HepG2 (cell line): ENCODE data around the gene ZSCAN26. TPM values are rescaled to one million over a fixed set of nuclear protein-coding genes. Genes with fewer than 3 reads are reported as not detected.
A peak's percentile ranks its signal among the peaks of the same experiment; 100 is the strongest.

Source experiments
- CBX5 ChIP-seq: sonication (generic); formaldehyde crosslinking; IDR thresholded peaks from 2 replicates; pipeline ENCODE4 v1.4.0; 2020; ENCODE audit warnings: missing genetic modification reagents, borderline replicate concordance
- CENPX ChIP-seq: sonication (generic); formaldehyde crosslinking; IDR thresholded peaks from 2 replicates; pipeline ENCODE4 v1.9.0; 2021; ENCODE audit warnings: mild to moderate bottlenecking, missing genetic modification reagents, moderate library complexity
- EED ChIP-seq: sonication (generic); formaldehyde crosslinking; IDR thresholded peaks from 2 replicates; pipeline ENCODE4 v1.5.0; 2020; ENCODE audit warnings: mild to moderate bottlenecking, missing genetic modification reagents
- EP300 ChIP-seq, 3 experiments: sonication (generic) in 1 of 3; formaldehyde crosslinking in 1 of 3; IDR thresholded peaks; 2 replicates each; pipeline versions ENCODE4 v1.5.1 to v1.6.1; 2011 to 2020; ENCODE audit warnings: low read depth in 2 of 3, low read length in 2 of 3, borderline replicate concordance in 1 of 3, improper control_type of control experiment in 1 of 3, mild to moderate bottlenecking in 1 of 3, missing genetic modification reagents in 1 of 3, moderate library complexity in 1 of 3
- FOXO1 ChIP-seq: sonication (generic); formaldehyde crosslinking; IDR thresholded peaks from 2 replicates; pipeline ENCODE4 v1.4.0; 2020; ENCODE audit warnings: missing genetic modification reagents
- HNRNPLL ChIP-seq: fragments of 200-400 bp; formaldehyde crosslinking; IDR thresholded peaks from 2 replicates; pipeline ENCODE4 v1.6.1; 2017; ENCODE audit warnings: mild to moderate bottlenecking, low read depth, low read length; ENCODE audit not compliant: poor library complexity, severe bottlenecking
- HOXA7 ChIP-seq: sonication (generic); formaldehyde crosslinking; IDR thresholded peaks from 2 replicates; pipeline ENCODE4 v1.8.1; 2022; ENCODE audit warnings: mild to moderate bottlenecking, missing genetic modification reagents, moderate library complexity
- KMT2B ChIP-seq: IDR thresholded peaks from 2 replicates; pipeline ENCODE4 v1.6.1; 2016; ENCODE audit warnings: missing genetic modification reagents, missing compliant biosample characterization
- PHB2 ChIP-seq: fragments of 450-650 bp; IDR thresholded peaks from 2 replicates; pipeline ENCODE4 v1.6.1; 2018; ENCODE audit not compliant: partially characterized antibody
- PHF21A ChIP-seq: sonication (generic); formaldehyde crosslinking; IDR thresholded peaks from 2 replicates; pipeline ENCODE4 v1.5.0; 2020; ENCODE audit warnings: mild to moderate bottlenecking, missing genetic modification reagents
- POLR2A ChIP-seq, 2 experiments: IDR thresholded peaks; 2 replicates each; pipeline ENCODE4 v1.6.1; 2011; ENCODE audit warnings: low read depth in 2 of 2, low read length in 2 of 2, mild to moderate bottlenecking in 1 of 2, moderate library complexity in 1 of 2; ENCODE audit not compliant: insufficient read depth in 1 of 2
- RARG ChIP-seq: sonication (generic); formaldehyde crosslinking; IDR thresholded peaks from 2 replicates; pipeline ENCODE4 v1.4.0; 2020; ENCODE audit warnings: low read depth, mild to moderate bottlenecking, missing genetic modification reagents
- RBAK ChIP-seq: sonication (generic); formaldehyde crosslinking; IDR thresholded peaks from 2 replicates; pipeline ENCODE4 v1.5.1; 2020; ENCODE audit warnings: mild to moderate bottlenecking, missing genetic modification reagents
- RBFOX2 ChIP-seq: fragments of 200-400 bp; formaldehyde crosslinking; IDR thresholded peaks from 2 replicates; pipeline ENCODE4 v1.6.1; 2017; ENCODE audit warnings: low read depth, mild to moderate bottlenecking, low read length
- REPIN1 ChIP-seq: sonication (generic); formaldehyde crosslinking; IDR thresholded peaks from 2 replicates; pipeline ENCODE4 v1.8.0; 2022; ENCODE audit warnings: missing genetic modification reagents, low read depth, mild to moderate bottlenecking, borderline replicate concordance
- RFX1 ChIP-seq: fragments of 450-650 bp; IDR thresholded peaks from 2 replicates; pipeline ENCODE4 v1.6.1; 2017
- RFX5 ChIP-seq: IDR thresholded peaks from 2 replicates; pipeline ENCODE4 v1.6.1; 2011; ENCODE audit warnings: low read depth, low read length, improper control_type of control experiment
- SIX4 ChIP-seq: sonication (generic); formaldehyde crosslinking; IDR thresholded peaks from 2 replicates; pipeline ENCODE4 v1.4.0; 2020; ENCODE audit warnings: missing genetic modification reagents
- TAF15 ChIP-seq: fragments of 200-400 bp; formaldehyde crosslinking; IDR thresholded peaks from one replicate; pipeline ENCODE4 v1.6.1; 2018; ENCODE audit warnings: mild to moderate bottlenecking, low read depth, low read length; ENCODE audit not compliant: poor library complexity, severe bottlenecking
- TCF7L2 ChIP-seq: IDR thresholded peaks from 2 replicates; pipeline ENCODE4 v1.6.1; 2011; ENCODE audit warnings: mild to moderate bottlenecking, low read depth, low read length, moderate library complexity
- ZBTB20 ChIP-seq: sonication (generic); formaldehyde crosslinking; IDR thresholded peaks from 2 replicates; pipeline ENCODE4 v1.8.1; 2023; ENCODE audit warnings: missing genetic modification reagents, low read depth, mild to moderate bottlenecking, borderline replicate concordance
- ZFP1 ChIP-seq: IDR thresholded peaks from 2 replicates; pipeline ENCODE4 v1.6.1; 2016
- ZKSCAN8 ChIP-seq: IDR thresholded peaks from 2 replicates; pipeline ENCODE4 v1.6.1; 2016; ENCODE audit warnings: borderline replicate concordance, missing genetic modification reagents, missing compliant biosample characterization
- ZNF441 ChIP-seq: sonication (generic); formaldehyde crosslinking; IDR thresholded peaks from 2 replicates; pipeline ENCODE4 v1.7.0; 2021; ENCODE audit warnings: missing genetic modification reagents, borderline replicate concordance
- ZNF629 ChIP-seq: sonication (generic); formaldehyde crosslinking; conservative IDR thresholded peaks from 2 replicates; pipeline ENCODE4 v1.5.0; 2020; ENCODE audit warnings: missing genetic modification reagents
- polyA plus RNA-seq, 8 experiments: library from polyadenylated mRNA; depleted of rRNA in 3 of 8; stranded (reverse) in 7 of 8; unstranded in 1 of 8; fragments of >200 nt; fragmentation: Illumina TruSeq in 4 of 8; extraction: Trizol in 4 of 8; gene quantifications; 2 replicates each; pipeline versions ENCODE4 v1.2.1 to v1.2.3, GENCODE V29; 2011 to 2016; ENCODE audit warnings: low read depth in 4 of 8, missing spikeins in 1 of 8, mixed read lengths in 1 of 8; ENCODE audit not compliant: insufficient read depth in 1 of 8
- total RNA-seq, 5 experiments: library from RNA; depleted of rRNA; stranded (reverse); fragments of >200 nt; fragmentation: Illumina TruSeq; extraction: Trizol; gene quantifications; 2 replicates each; pipeline ENCODE4 v1.2.3, GENCODE V29; 2016; ENCODE audit warnings: low read depth in 1 of 5
- TF ChIP-seq, protein P1 (sequence below): sonication (generic); formaldehyde crosslinking; IDR thresholded peaks from 2 replicates; pipeline ENCODE4 v1.4.0; 2020; ENCODE audit warnings: mild to moderate bottlenecking, missing genetic modification reagents
- TF ChIP-seq, protein P2 (sequence below): fragments of 450-650 bp; IDR thresholded peaks from 2 replicates; pipeline ENCODE4 v1.6.1; 2016
- TF ChIP-seq, protein P3 (sequence below): IDR thresholded peaks from 2 replicates; pipeline ENCODE4 v1.6.1; 2018; ENCODE audit warnings: missing genetic modification reagents

The ZSCAN26 gene
- total and polyA plus RNA-seq, 2 of the 13 experiments (the other 11 are each of a cell fraction or from before 2014, with no cell fraction given), result 12.0 to 15.6 TPM

DNA sequence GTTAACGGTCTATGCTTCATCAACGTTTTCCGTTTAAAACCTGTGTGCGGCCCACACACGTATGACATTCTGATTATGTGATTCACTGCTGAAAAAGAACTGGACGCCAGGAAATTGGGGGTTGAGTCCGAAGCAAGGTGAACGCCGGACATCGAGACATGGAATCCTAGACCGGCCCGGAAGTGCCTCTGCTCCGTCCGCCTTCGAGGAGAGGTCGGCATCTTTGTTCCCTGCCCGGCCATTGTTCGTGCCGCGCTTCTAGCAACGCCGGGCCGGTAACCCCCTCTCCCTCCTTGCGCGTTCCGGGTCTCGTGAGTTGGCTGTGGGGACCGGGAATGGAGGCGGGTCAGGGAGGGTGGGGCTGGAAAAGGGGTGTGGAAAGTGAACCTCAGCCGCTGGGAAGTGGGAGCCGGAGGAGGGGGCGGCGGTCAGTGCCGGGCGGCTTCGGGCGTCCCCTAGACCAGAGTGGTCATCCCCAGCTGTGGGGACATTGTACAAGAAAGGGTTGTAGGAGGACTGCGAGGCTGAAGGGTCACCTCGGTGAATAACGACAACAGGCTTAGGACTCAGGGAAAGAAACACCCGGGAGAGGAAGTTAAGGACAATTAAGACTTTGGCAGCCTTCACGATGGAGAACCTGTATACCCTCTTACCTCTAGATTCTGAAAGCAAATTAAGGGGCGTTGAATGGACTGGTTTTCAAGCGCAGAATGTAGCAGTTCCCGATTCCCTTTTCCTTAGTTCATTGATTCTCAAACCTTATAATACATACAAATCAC lies 41.7 kb upstream of the ZSCAN26 start, which contains the start of gene ZSCAN9 (continued):
- 0 out of 2 replicates have a peak, but pooled peaks have one; percentile 62 for TF ChIP-seq SIX4 (CRISPR knock-in tag)
- no peak for TF ChIP-seq HOXA7 (CRISPR knock-in tag)
- no peak; the same call in 1 of the 2 replicates for TF ChIP-seq ZBTB20 (CRISPR knock-in tag)
- peak; percentile 55; the same call in 1 of the 2 replicates for TF ChIP-seq ZFP1
- TF ChIP-seq HNRNPLL, result peak; percentile 63
- peak; percentile 83; the same call in 1 of the 2 replicates for TF ChIP-seq ZNF441
- TF ChIP-seq CBX5 (CRISPR knock-in tag), result peak; percentile 95
- peak; percentile 98 for TF ChIP-seq KMT2B (CRISPR knock-in tag)
- 0 out of 2 replicates have a peak, but pooled peaks have one; percentile 53 for TF ChIP-seq EED
- peak; percentile 70; the same call in 1 of the 2 replicates for TF ChIP-seq ZKSCAN8 (CRISPR knock-in tag)
- no peak for TF ChIP-seq RARG (CRISPR knock-in tag)
- peak; percentile 85 for TF ChIP-seq RBFOX2
- TF ChIP-seq, protein P1, sequence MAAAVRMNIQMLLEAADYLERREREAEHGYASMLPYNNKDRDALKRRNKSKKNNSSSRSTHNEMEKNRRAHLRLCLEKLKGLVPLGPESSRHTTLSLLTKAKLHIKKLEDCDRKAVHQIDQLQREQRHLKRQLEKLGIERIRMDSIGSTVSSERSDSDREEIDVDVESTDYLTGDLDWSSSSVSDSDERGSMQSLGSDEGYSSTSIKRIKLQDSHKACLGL (CRISPR knock-in tag), result 0 out of 2 replicates have a peak, but pooled peaks have one; percentile 48
- TF ChIP-seq PHB2, result no peak
- TF ChIP-seq, protein P2, sequence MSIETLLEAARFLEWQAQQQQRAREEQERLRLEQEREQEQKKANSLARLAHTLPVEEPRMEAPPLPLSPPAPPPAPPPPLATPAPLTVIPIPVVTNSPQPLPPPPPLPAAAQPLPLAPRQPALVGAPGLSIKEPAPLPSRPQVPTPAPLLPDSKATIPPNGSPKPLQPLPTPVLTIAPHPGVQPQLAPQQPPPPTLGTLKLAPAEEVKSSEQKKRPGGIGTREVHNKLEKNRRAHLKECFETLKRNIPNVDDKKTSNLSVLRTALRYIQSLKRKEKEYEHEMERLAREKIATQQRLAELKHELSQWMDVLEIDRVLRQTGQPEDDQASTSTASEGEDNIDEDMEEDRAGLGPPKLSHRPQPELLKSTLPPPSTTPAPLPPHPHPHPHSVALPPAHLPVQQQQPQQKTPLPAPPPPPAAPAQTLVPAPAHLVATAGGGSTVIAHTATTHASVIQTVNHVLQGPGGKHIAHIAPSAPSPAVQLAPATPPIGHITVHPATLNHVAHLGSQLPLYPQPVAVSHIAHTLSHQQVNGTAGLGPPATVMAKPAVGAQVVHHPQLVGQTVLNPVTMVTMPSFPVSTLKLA, result no peak
- peak; percentile 63 for TF ChIP-seq TAF15
- no peak for TF ChIP-seq RBAK (CRISPR knock-in tag)
- TF ChIP-seq REPIN1, result peak; percentile 96
- TF ChIP-seq RFX1, result no peak
- TF ChIP-seq FOXO1 (CRISPR knock-in tag), result peak; percentile 74
- TF ChIP-seq RFX5, result no peak
- peak; percentile 79 to 81 for TF ChIP-seq POLR2A (IDR thresholded peaks at IDR 0.05; ENCODE audit: insufficient read depth in 1 of 2, low read depth in 2 of 2, low read length in 2 of 2)
- peak; percentile 66; the same call in 1 of the 2 replicates for TF ChIP-seq PHF21A (CRISPR knock-in tag)
- no peak for TF ChIP-seq ZNF629 (CRISPR knock-in tag)
- no peak for TF ChIP-seq EP300 (IDR thresholded peaks at IDR 0.05; ENCODE audit: low read depth in 2 of 2, low read length in 2 of 2)
- peak; percentile 69 for TF ChIP-seq EP300 (CRISPR knock-in tag; IDR thresholded peaks at IDR 0.05; ENCODE audit: borderline replicate concordance)
- TF ChIP-seq, protein P3, sequence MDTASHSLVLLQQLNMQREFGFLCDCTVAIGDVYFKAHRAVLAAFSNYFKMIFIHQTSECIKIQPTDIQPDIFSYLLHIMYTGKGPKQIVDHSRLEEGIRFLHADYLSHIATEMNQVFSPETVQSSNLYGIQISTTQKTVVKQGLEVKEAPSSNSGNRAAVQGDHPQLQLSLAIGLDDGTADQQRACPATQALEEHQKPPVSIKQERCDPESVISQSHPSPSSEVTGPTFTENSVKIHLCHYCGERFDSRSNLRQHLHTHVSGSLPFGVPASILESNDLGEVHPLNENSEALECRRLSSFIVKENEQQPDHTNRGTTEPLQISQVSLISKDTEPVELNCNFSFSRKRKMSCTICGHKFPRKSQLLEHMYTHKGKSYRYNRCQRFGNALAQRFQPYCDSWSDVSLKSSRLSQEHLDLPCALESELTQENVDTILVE (CRISPR knock-in tag), result peak; percentile 95
- TF ChIP-seq TCF7L2, result no peak
- TF ChIP-seq CENPX, result no peak
